GM18951 (cell line): ENCODE data around the gene ARHGAP31.
"Not testable (repeated sequence)": the region's sequence is repeated elsewhere in the genome, so short reads cannot be mapped to it uniquely, and the experiment has no call there.

Source experiments
- POLR2A ChIP-seq: IDR thresholded peaks from 4 replicates; pipeline ENCODE4 v1.6.1; 2011; ENCODE audit warnings: mild to moderate bottlenecking; ENCODE audit not compliant: insufficient read length, insufficient read depth; ENCODE audit errors: extremely low read depth
- in situ Hi-C: fragments of 300-500 bp; cut with MboI; formaldehyde crosslinking; loops from one replicate; pipeline ENCODE4 v1.12.0; 2022; ENCODE audit warnings: low sequenced_read_pairs, mixed read lengths, inconsistent platforms; ENCODE audit not compliant: unreplicated experiment

Gene ARHGAP31

DNA sequence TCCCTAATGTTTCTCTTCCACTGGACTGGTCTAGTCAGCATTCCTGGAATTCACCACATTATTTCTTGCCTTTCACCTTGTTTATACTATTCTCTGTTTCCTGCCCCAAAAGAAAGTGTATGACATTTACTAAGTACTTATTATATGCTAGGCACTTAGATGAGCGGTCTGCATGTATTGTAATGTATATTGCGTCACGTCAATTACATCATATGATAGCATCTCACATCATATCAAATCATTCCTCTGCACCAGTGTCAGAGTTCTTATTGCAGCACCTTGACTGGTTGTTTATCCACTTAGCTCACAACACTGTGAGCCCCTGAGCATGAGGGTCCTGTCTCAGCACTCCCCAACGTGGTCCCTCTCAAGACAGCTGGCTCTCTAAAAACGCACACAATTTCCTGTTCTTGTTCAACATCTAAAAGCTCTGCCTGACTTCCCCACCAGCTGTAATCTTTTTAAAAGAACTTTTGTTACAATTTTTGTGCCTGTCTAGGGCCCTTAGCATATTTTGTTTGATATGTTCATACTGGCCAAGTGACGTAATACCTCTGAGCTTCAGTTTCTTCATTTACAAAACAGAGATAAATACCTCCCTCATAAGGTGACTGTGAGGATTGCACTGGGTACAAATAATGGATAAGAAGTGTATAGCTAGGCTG is 58.8 kb downstream of the ARHGAP31 start:
- no peak for TF ChIP-seq POLR2A
- in situ Hi-C loops: no loop called here

DNA sequence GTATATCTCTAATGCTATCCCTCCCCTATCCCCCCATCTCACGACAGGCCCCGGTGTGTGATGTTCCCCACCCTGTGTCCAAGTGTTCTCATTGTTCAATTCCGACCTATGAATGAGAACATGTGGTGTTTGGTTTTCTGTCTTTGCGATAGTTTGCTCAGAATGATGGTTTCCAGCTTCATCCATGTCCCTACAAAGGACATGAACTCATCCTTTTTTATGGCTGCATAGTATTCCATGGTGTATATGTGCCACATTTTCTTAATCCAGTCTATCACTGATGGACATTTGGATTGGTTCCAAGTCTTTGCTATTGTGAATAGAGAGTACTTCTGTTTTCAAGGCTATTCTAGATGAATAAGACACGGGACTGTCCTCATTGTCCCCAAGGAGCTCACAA is 61.4 kb downstream of the ARHGAP31 start:
- in situ Hi-C loops: not testable (repeated sequence)

DNA sequence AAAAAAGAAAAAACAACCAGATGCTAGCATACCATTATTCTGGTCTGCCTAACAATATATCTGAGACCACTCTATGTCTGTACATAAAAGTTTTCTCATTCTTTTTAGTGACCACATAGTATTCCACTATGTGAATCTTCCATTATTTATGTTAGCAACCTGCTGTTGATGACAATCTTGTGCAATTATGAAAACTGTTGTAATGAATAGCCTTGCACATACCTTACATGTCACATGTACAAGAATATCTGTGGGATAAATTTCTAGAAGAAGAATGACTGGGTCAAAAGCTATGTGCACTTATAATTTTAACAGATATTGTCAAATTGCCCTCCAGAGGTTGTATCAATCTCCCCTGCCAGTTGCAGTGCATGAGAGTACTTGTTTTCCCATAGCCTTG is 62.5 kb downstream of the ARHGAP31 start:
- in situ Hi-C loops: no loop called here
- no peak for TF ChIP-seq POLR2A

DNA sequence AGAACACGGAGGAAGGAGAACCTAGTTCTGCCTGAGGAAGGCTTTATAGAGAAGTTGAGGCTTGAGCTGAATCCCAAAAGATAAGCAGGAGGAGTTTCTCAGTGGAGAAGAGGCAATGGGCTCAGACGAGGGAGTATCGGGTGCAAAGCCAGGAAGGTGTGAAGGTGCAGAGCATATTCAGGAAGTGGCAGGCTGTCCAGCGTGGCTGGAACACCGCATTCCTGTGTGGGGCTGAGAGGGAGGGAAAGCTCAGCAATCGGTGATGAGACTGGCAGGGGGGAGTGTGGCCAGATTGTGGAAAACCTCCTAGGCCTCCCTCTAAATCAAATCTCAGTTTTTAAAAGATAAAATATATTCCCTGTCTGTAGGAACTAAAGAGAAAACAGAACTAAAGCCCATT is 63.0 kb downstream of the ARHGAP31 start:
- in situ Hi-C loops: no loop called here
- TF ChIP-seq POLR2A: no peak

DNA sequence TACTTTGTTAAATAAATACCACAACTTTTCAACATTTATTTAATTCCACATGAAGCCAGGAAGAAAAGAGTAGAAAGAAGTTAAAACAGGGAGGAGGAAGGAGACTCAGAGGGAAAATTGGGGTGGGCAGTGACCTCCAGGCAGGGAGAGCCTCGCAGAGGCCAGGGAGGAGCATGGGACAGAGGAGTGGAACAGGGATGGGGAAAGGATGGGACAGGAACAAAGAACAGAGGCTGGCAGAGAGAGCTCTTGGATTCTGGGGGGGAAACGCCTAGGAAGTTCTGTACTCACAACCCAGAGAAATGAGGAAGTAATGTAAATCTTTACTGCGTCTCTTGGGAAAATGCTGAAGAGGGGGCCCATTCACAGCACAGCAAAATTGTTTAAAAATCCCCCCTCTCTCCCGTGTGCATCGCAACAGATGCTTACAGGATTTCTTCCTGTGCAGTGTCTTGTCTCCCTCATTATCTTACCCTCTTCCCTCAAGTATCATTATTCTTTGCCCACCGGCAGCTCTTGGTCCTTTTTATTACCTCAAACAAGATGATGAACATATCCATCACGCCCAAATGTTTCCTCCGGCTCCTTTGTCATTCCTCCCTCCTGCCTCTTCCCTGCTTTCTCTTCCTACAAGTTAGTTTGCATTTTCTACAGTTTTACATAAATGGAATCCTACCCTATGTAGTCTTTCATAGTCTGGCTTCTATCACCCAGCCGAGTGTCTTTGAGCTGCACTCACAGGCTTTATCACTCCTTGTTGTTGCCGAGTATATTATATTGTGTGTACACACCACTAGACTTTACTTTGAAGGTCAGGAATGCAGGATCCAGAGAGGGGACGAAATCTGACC is 65.5 kb downstream of the ARHGAP31 start:
- TF ChIP-seq POLR2A: no peak
- in situ Hi-C loops: no loop called here

DNA sequence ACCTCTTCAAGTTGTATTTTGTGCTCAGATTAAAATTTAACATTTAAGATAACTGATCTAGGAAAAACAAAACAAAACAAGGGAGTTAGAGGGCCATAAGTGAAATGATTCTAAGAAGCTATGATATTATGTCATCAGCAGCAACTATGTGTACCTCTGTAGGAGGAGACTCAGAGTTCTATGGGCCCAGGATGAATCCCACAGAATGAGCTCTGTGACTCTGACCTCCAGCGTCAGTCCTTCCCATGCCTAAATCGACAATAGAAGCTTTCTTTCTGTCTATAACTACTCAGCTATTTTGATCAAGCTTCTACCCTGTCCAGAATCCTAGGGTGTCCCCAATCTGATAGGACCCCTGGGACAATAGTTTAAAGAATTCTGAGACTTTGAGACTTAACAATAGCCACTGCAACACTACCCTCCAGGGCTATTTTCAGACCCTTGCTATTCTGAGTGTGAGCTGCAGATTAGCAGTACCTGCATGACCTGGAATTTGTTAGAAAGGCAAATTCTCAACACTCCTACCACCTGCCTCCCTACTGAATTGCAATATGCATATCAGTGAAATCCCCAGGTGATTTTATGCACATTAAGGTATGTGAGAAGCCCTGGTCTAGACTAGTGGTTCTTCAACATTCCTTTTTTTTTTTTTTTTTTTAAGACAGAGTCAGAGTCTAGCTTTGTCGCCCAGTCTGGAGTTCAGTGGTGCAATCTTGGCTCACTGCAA is 66.7 kb downstream of the ARHGAP31 start:
- in situ Hi-C loops: no loop called here
- TF ChIP-seq POLR2A: no peak

DNA sequence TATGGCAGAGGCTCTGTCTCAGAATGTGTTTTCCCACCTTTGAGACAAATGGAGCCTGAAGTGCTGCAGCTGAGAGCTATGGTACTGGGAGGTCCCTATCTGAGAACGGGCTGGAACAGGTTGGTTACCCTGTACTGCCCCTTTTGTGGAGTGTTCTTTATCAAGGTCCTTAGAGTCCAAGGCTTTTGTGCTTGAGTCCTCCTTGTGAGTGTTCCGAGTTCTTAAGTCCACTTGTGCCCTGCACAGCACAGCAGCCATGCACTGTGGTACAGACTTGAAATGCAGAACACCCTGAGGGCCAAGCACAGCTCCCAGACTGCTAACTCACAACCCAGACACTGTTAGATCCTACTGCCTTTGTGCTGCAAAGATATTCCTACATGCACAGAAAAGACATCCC is 67.8 kb downstream of the ARHGAP31 start:
- in situ Hi-C loops: no loop called here

DNA sequence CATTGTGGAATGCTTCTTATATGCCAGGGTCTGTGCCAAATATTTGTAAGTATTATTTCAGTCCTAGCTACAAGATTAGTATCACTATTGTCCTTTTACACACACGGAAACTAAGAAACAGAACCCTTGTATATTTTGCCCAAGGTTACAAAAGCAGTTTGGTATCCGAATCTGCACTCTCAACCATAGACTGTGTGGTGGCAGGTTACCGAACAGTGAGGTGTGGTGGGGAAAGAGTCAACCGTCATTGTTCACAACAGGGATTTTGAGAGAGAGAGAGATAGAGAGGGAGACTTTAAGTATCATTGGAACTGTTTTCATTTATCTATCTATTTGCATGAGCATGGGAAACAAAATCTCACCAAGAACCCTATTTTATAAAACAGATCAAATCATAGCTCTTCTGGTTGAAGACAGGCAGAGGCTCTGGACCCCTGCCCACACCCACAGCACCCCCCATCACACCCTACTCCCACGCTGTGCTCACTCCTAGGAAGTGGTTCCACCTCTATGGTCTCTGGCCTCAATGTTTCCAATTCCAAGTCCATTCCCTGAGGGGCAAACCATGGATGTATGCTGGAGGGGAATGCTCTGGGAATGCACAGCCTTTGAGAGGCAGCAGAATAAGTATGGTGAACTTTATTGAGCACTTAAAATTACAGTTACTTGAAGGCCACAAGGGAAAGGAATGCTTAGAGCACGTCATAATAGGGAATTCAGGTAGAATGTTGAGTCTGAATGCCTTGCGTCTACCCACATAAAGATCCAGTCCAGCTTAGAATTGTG is 69.0 kb downstream of the ARHGAP31 start:
- no peak for TF ChIP-seq POLR2A
- in situ Hi-C loops: no loop called here

More for the DNA sequence above, 67.8 kb downstream of the ARHGAP31 start:
- no peak for TF ChIP-seq POLR2A

DNA sequence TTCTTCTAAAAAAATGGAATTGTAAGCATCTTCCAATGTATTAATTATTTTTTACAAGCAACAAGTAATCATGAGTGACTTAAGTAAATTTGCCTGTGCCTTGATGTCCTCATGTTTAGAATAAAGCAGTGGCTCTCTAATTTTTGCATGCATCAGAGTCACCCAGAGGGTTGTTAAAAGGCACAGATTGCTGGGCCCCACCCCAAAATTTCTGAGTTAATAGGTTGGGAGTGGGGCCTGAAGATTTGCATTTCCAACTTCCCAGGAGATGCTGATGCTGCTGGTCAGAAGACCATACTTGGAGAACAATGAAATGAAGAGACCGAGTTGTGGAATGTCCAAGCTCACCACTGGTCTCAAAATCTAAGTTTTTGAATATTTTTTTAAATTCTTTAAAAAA is 70.2 kb downstream of the ARHGAP31 start:
- no peak for TF ChIP-seq POLR2A
- in situ Hi-C loops: no loop called here

DNA sequence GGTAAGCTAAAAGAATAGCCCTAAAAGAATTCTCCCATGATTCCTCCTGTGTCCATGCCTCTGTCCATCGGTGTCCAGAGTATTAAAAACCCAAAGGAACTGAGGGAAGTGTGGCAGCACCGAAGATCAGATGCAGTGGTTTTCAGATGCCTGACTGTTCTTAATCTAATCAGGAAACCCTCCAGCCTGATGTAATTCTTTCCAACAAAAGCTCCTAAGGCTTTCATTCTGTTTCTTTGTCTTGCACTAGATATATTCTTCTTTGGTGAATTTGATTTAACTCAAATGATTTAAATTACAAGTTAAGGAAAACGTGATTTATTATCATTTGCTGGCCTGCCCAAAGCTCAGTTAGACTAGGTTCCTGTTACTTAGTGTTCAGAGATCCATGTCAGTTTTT is 71.2 kb downstream of the ARHGAP31 start:
- TF ChIP-seq POLR2A: no peak
- in situ Hi-C loops: no loop called here

DNA sequence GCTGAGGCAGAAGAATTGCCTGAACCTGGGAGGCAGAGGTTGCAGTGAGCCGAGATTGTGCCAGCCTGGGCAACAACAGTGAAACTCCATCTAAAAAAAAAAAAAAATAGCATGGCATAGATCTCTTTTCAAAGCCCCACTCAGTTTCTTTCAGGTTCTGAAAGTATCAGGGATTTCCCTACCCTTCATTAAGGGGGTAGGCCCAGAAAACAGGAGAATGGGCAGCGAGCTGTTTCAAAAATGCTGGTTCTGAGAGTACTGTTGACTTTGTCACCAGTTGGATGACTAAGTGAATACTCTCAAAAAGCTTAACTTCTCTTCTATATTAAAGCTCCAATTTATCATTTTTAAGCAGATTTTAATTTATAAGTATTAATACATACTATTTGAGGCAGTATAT is 72.8 kb downstream of the ARHGAP31 start:
- TF ChIP-seq POLR2A: no peak
- in situ Hi-C loops: no loop called here

DNA sequence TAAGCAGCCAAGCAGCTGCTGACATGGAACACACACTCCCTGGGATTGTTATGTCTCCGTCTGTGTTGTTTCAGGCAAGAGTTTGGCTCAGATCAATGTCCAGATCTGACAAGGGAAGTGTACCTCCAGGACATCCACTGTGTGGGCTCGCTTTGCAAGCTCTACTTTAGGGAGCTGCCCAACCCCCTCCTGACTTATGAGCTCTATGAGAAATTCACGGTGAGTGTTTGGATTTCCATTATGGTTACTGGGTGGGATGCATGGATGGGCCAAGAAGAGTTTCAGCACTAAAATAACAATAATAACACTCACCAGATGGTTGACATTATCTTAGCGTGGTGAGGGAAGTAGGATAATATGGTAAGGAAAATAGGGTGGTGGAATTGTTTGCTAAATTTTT is 74.1 kb downstream of the ARHGAP31 start:
- in situ Hi-C loops: no loop called here
- TF ChIP-seq POLR2A: no peak

DNA sequence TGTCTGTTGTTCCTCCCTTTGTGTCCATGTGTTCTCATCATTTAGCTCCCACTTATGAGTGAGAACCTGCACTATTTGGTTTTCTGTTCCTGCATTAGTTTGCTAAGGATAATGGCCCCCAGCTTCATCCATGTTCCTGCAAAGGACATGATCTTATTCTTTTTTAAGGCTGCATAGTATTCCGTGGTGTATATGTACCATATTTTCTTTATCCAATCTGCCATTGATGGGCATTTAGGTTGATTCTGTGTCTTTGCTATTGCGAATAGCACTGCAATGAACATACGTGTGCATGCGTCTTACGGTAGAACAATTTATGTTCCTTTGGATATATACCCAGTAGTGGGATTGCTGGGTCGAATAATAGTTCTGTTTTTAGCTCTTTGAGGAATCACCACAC is 77.6 kb downstream of the ARHGAP31 start:
- in situ Hi-C loops: not testable (repeated sequence)
